Keratinocyte (primary cell): Measurements from ENCODE around the gene MPP1. TPM values are rescaled to one million over a fixed set of nuclear protein-coding genes. Genes with fewer than 3 reads are reported as not detected.

ENCODE experiments used
- DNase-seq: peaks from one replicate; pipeline ENCODE4 v3.0.0-alpha.2; 2011; ENCODE audit warnings: low read depth, missing footprints, low spot score
- FAIRE-seq: peaks from 2 replicates; lab custom pipeline; 2011; peaks lifted over from hg19 to GRCh38; lab: Jason Lieb, UNC
- H2AFZ ChIP-seq: 2 replicates; pipeline ENCODE4 v1.6.0; 2012; ENCODE audit warnings: low read length, control low read depth, inconsistent platforms; ENCODE audit not compliant: control insufficient read depth
- H3K27ac ChIP-seq: 2 replicates; pipeline ENCODE4 v1.5.1; 2011; ENCODE audit warnings: low read length; ENCODE audit not compliant: control insufficient read depth, insufficient read depth
- H3K27me3 ChIP-seq: 3 replicates; pipeline ENCODE4 v1.6.0; 2011; ENCODE audit warnings: low read length; ENCODE audit not compliant: control insufficient read depth, insufficient read depth; ENCODE audit errors: extremely low read depth
- H3K36me3 ChIP-seq, 2 experiments: 2 replicates in 1 of 2; 3 replicates in 1 of 2; pipeline ENCODE4 v1.5.1; 2011; ENCODE audit warnings: low read length in 2 of 2, mild to moderate bottlenecking in 1 of 2; ENCODE audit not compliant: control insufficient read depth in 2 of 2, insufficient read depth in 2 of 2; ENCODE audit errors: extremely low read depth in 1 of 2
- H3K4me1 ChIP-seq: 3 replicates; pipeline ENCODE4 v1.5.1; 2011; ENCODE audit warnings: low read length; ENCODE audit not compliant: control insufficient read depth, insufficient read depth; ENCODE audit errors: extremely low read depth
- H3K4me2 ChIP-seq: 3 replicates; pipeline ENCODE4 v1.6.0; 2011; ENCODE audit warnings: low read depth, low read length; ENCODE audit not compliant: control insufficient read depth, insufficient read depth; ENCODE audit errors: extremely low read depth
- H3K4me3 ChIP-seq, 3 experiments: fragments of 200-600 bp in 1 of 3; sonication (generic) in 1 of 3; 2 replicates in 2 of 3; 3 replicates in 1 of 3; pipeline ENCODE4 v1.5.1; 2011 to 2016; ENCODE audit warnings: low read length in 3 of 3, mild to moderate bottlenecking in 3 of 3, control low read depth in 2 of 3, inconsistent platforms in 1 of 3, low read depth in 1 of 3, mixed read lengths in 1 of 3, mixed run types in 1 of 3, moderate library complexity in 1 of 3; ENCODE audit not compliant: control insufficient read depth in 2 of 3, insufficient read depth in 2 of 3; ENCODE audit errors: extremely low read depth in 1 of 3
- H3K79me2 ChIP-seq: 2 replicates; pipeline ENCODE4 v1.6.0; 2012; ENCODE audit warnings: low read length; ENCODE audit not compliant: control insufficient read depth, insufficient read depth
- H3K9ac ChIP-seq: 3 replicates; pipeline ENCODE4 v1.6.0; 2011; ENCODE audit warnings: low read length; ENCODE audit not compliant: control insufficient read depth, insufficient read depth; ENCODE audit errors: extremely low read depth
- H3K9me1 ChIP-seq: 3 replicates; pipeline ENCODE4 v1.6.0; 2011; ENCODE audit warnings: low read length; ENCODE audit not compliant: control insufficient read depth, insufficient read depth; ENCODE audit errors: extremely low read depth
- H3K9me3 ChIP-seq: 2 replicates; pipeline ENCODE4 v1.5.1; 2012; ENCODE audit warnings: low read depth, low read length; ENCODE audit not compliant: control insufficient read depth
- H4K20me1 ChIP-seq: 3 replicates; pipeline ENCODE4 v1.6.0; 2011; ENCODE audit warnings: low read length; ENCODE audit not compliant: control insufficient read depth, insufficient read depth; ENCODE audit errors: extremely low read depth
- CTCF ChIP-seq, 3 experiments: IDR thresholded peaks in 1 of 3; conservative IDR thresholded peaks in 1 of 3; optimal IDR thresholded peaks in 1 of 3; 2 replicates in 2 of 3; 3 replicates in 1 of 3; pipeline versions ENCODE3 to v1.5.1; 2011; ENCODE audit warnings: low read length in 3 of 3, mild to moderate bottlenecking in 3 of 3, moderate library complexity in 2 of 3, control low read depth in 1 of 3, inconsistent platforms in 1 of 3; ENCODE audit not compliant: insufficient read depth in 2 of 3; ENCODE audit errors: extremely low read depth in 1 of 3
- EZH2 ChIP-seq: IDR thresholded peaks from one replicate; pipeline ENCODE4 v1.6.1; 2012; ENCODE audit warnings: inconsistent platforms, mild to moderate bottlenecking, low read length, moderate library complexity
- dilution Hi-C: fragments of 300-500 bp; cut with MboI; formaldehyde crosslinking; loops from one replicate; pipeline ENCODE4 v1.7.0; 2020; ENCODE audit warnings: low sequenced_read_pairs; ENCODE audit not compliant: extremely low pct_ligation_motif_present
- polyA minus RNA-seq, 3 experiments: library from RNA; depleted of rRNA, polyadenylated mRNA; stranded (reverse); fragments of >200 nt; gene quantifications; 1 replicate in 1 of 3; 2 replicates in 1 of 3; 3 replicates in 1 of 3; pipeline ENCODE4 v1.2.3, GENCODE V29; 2011
- polyA plus RNA-seq, 5 experiments: library from polyadenylated mRNA; depleted of rRNA in 3 of 5; stranded (reverse) in 3 of 5; stranded (forward) in 1 of 5; unstranded in 1 of 5; fragments of >200 nt; gene quantifications; 1 replicate in 1 of 5; 2 replicates in 3 of 5; 3 replicates in 1 of 5; pipeline versions ENCODE4 v1.2.1 to v1.2.3, GENCODE V29; 2011 to 2012; ENCODE audit warnings: missing spikeins in 2 of 5, low read depth in 1 of 5, low replicate concordance in 1 of 5

Gene MPP1
- 2.3 to 7.4 TPM (median 4.9 TPM) in 3 replicates for polyA plus RNA-seq
- 1.4 TPM for polyA plus RNA-seq (2011; ENCODE audit: low read depth)
- 3.4 and 3.8 TPM in 2 replicates for polyA plus RNA-seq (2011; cell fraction: cytosol; rRNA removed)
- 3.3 and 3.5 TPM in 2 replicates for polyA plus RNA-seq (2011; cell fraction: nucleus; rRNA removed)
- polyA plus RNA-seq (2012; ENCODE audit: low replicate concordance), result 0.93 and 5.6 TPM in 2 replicates
- 4.2 to 7.2 TPM (median 5.5 TPM) in 3 replicates for polyA minus RNA-seq
- polyA minus RNA-seq (2011; cell fraction: cytosol; rRNA and poly(A)+ RNA removed), result 4.0 TPM
- 1.2 and 2.2 TPM in 2 replicates for polyA minus RNA-seq (2011; cell fraction: nucleus; rRNA and poly(A)+ RNA removed)

GRCh38 chrX:154804957-154805695, at the start of gene MPP1:
Gene MPP1 (minus strand): TSS chrX:154805485. CDS start chrX:154805373, 112 bp downstream.
- no peaks in the 10 kb centered on the region for H3K27me3 ChIP-seq
- dilution Hi-C loops, result no loop called here
- peaks cover 7% of the 10 kb centered on the region for H3K4me1 ChIP-seq
- TF ChIP-seq CTCF (optimal IDR thresholded peaks at IDR 0.05 in 1 of 3, IDR thresholded peaks at IDR 0.05 in 1 of 3, conservative IDR thresholded peaks at IDR 0.05 in 1 of 3; ENCODE audit: extremely low read depth in 1 of 3, insufficient read depth in 2 of 3, low read length in 3 of 3), result no peak
- H3K4me3 ChIP-seq, result peak within 1 kb of the TSS; percentile 46 to 66 (median 52)
- DNase-seq (no peak), FAIRE-seq (no peak)
- peak within 1 kb of the TSS; percentile 78 for H2AFZ ChIP-seq
- H3K36me3 ChIP-seq, result no peaks in the 10 kb centered on the region
- peak within 1 kb of the TSS; percentile 79 for H3K4me2 ChIP-seq
- H3K9me1 ChIP-seq, result no peaks in the 10 kb centered on the region
- peak within 1 kb of the TSS; percentile 52 for H3K9ac ChIP-seq
- H3K27ac ChIP-seq, result no peak within 1 kb of the TSS
- H3K79me2 ChIP-seq, result no peaks in the 10 kb centered on the region
- no peaks in the 10 kb centered on the region for H4K20me1 ChIP-seq
- no peaks in the 10 kb centered on the region for H3K9me3 ChIP-seq

- Histone ChIP-seq H3K36me3 (no peaks in the 10 kb centered on the region), H4K20me1 (no peaks in the 10 kb centered on the region), H3K27ac (no peak overlapping the region), H3K4me3 (no peak overlapping the region), H3K79me2 (no peaks in the 10 kb centered on the region), H3K27me3 (no peaks in the 10 kb centered on the region), H3K9ac (no peak overlapping the region), H3K9me3 (no peaks in the 10 kb centered on the region), H2AFZ (no peak overlapping the region), H3K4me2 (no peak overlapping the region), H3K4me1 (no peaks in the 10 kb centered on the region), H3K9me1 (no peaks in the 10 kb centered on the region)
- dilution Hi-C loops, result no loop called here
- TF ChIP-seq CTCF (optimal IDR thresholded peaks at IDR 0.05 in 1 of 3, IDR thresholded peaks at IDR 0.05 in 1 of 3, conservative IDR thresholded peaks at IDR 0.05 in 1 of 3; ENCODE audit: extremely low read depth in 1 of 3, insufficient read depth in 2 of 3, low read length in 3 of 3), result no peak
- TF ChIP-seq EZH2, result no peak
- DNase-seq, result no peak
- FAIRE-seq, result no peak
These were observed 45.8 kb upstream of the MPP1 start for GRCh38 chrX:154850957-154851611.
